ENCODE data around the gene APOM.

Gene APOM

DNA sequence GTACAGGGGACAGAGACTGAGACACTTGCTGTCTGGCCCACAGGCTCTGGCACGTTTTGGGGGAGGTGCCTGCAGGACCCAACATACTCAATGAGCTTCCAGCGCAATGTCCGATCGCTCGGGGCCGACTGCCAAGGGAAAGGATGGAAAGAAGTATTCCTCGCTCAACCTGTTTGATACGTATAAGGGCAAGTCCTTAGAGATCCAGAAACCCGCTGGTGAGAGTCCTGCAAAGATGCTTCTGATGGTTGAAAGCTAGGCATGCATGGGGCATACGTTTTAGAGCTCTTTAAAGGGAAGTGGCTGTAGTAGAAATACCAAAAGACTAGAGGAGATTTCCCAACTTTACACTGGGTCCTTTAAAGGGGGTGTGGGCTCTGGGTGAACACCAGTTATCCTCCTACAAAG lies 33.0 kb upstream of the APOM start:
- H3K27ac ChIP-seq (ENCODE audit: low read depth, low read length), result no peak overlapping the region
- TF ChIP-seq EZH2phosphoT487 (IDR thresholded peaks at IDR 0.05; ENCODE audit: borderline replicate concordance, low read length), result no peak
- TF ChIP-seq, protein P1, sequence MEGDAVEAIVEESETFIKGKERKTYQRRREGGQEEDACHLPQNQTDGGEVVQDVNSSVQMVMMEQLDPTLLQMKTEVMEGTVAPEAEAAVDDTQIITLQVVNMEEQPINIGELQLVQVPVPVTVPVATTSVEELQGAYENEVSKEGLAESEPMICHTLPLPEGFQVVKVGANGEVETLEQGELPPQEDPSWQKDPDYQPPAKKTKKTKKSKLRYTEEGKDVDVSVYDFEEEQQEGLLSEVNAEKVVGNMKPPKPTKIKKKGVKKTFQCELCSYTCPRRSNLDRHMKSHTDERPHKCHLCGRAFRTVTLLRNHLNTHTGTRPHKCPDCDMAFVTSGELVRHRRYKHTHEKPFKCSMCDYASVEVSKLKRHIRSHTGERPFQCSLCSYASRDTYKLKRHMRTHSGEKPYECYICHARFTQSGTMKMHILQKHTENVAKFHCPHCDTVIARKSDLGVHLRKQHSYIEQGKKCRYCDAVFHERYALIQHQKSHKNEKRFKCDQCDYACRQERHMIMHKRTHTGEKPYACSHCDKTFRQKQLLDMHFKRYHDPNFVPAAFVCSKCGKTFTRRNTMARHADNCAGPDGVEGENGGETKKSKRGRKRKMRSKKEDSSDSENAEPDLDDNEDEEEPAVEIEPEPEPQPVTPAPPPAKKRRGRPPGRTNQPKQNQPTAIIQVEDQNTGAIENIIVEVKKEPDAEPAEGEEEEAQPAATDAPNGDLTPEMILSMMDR (IDR thresholded peaks at IDR 0.05; ENCODE audit: low read depth, low read length, poor library complexity, severe bottlenecking), result no peak
- H4K20me1 ChIP-seq (ENCODE audit: control insufficient read depth, insufficient read depth, low read depth, low read length), result peaks cover 14% of the 10 kb centered on the region
- no peaks in the 10 kb centered on the region for H3K27me3 ChIP-seq (ENCODE audit: control insufficient read depth, low read length)
- H3K79me2 ChIP-seq (ENCODE audit: control insufficient read depth, low read length), result peaks cover 64% of the 10 kb centered on the region
- H3K9me3 ChIP-seq (ENCODE audit: control insufficient read depth, insufficient read depth, low read length), result no peaks in the 10 kb centered on the region
- peaks cover 8% of the 10 kb centered on the region for H3F3A ChIP-seq (ENCODE audit: control insufficient read depth, insufficient read depth)
- H3K4me2 ChIP-seq (ENCODE audit: low read length), result peak overlapping the region; percentile 90
- peak overlapping the region; percentile 93 for H3K4me3 ChIP-seq (ENCODE audit: low read length)
- H3K4me1 ChIP-seq (ENCODE audit: control insufficient read depth, low read length), result peaks cover 20% of the 10 kb centered on the region
- peaks cover 70% of the 10 kb centered on the region for H3K36me3 ChIP-seq (ENCODE audit: control insufficient read depth, low read length)
- no peaks in the 10 kb centered on the region for H3K9me2 ChIP-seq (replicated peaks; ENCODE audit: control insufficient read depth, low read length)

DNA sequence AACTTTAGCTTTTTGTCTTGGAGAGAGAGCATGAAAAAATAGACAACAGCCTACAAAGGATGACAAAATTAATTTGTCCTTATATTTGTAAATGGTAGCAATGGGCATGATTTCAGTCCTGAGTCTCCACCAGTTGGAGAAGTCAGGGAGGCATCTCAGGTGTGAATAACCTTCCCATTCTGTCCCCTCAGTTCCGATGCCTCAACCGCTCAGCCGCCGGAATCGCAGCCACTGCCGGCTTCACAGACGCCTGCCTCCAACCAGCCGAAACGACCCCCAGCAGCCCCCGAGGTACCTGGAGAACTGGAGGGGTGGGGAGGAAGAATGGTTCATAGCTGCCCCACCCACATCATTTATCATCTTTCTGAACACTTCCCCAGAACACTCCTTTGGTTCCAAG lies 31.6 kb upstream of the APOM start:
- Histone ChIP-seq H3K27ac (ENCODE audit: low read depth, low read length) (no peak overlapping the region), H3K79me2 (ENCODE audit: control insufficient read depth, low read length) (peaks cover 75% of the 10 kb centered on the region), H3K4me3 (ENCODE audit: low read length) (no peak overlapping the region), H3F3A (ENCODE audit: control insufficient read depth, insufficient read depth) (peaks cover 4% of the 10 kb centered on the region), H3K4me2 (ENCODE audit: low read length) (no peak overlapping the region), H3K9me2 (replicated peaks; ENCODE audit: control insufficient read depth, low read length) (no peaks in the 10 kb centered on the region), H3K27me3 (ENCODE audit: control insufficient read depth, low read length) (no peaks in the 10 kb centered on the region), H3K9me3 (ENCODE audit: control insufficient read depth, insufficient read depth, low read length) (no peaks in the 10 kb centered on the region), H3K4me1 (ENCODE audit: control insufficient read depth, low read length) (peaks cover 20% of the 10 kb centered on the region), H4K20me1 (ENCODE audit: control insufficient read depth, insufficient read depth, low read depth, low read length) (peaks cover 14% of the 10 kb centered on the region), H3K36me3 (ENCODE audit: control insufficient read depth, low read length) (peaks cover 84% of the 10 kb centered on the region)
- TF ChIP-seq, protein P1 (IDR thresholded peaks at IDR 0.05; ENCODE audit: low read depth, low read length, poor library complexity, severe bottlenecking), result no peak
- no peak for TF ChIP-seq EZH2phosphoT487 (IDR thresholded peaks at IDR 0.05; ENCODE audit: borderline replicate concordance, low read length)

DNA sequence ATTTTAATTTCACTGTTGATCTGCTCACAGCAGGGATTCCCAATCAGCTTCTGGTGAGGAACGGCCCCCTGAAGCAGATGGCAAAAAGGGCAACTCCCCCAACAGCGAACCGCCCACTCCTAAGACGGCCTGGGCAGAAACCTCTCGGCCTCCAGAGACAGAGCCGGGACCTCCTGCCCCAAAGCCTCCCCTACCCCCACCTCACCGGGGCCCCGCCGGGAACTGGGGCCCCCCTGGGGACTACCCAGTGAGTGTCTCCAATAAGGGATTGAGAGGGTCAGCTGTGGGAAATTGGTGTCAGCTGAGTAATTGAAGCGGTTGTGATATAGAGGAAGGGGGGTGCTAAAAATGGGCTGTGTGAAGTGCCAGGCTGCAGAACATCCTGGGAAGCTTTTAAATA lies 28.7 kb upstream of the APOM start:
- TF ChIP-seq, protein P1 (IDR thresholded peaks at IDR 0.05; ENCODE audit: low read depth, low read length, poor library complexity, severe bottlenecking), result no peak
- TF ChIP-seq EZH2phosphoT487 (IDR thresholded peaks at IDR 0.05; ENCODE audit: borderline replicate concordance, low read length), result no peak
- Histone ChIP-seq H4K20me1 (ENCODE audit: control insufficient read depth, insufficient read depth, low read depth, low read length) (peaks cover 10% of the 10 kb centered on the region), H3K4me2 (ENCODE audit: low read length) (no peak overlapping the region), H3K9me2 (replicated peaks; ENCODE audit: control insufficient read depth, low read length) (no peaks in the 10 kb centered on the region), H3K4me3 (ENCODE audit: low read length) (no peak overlapping the region), H3K4me1 (ENCODE audit: control insufficient read depth, low read length) (peaks cover 10% of the 10 kb centered on the region), H3K27me3 (ENCODE audit: control insufficient read depth, low read length) (no peaks in the 10 kb centered on the region), H3K36me3 (ENCODE audit: control insufficient read depth, low read length) (peaks cover 100% of the 10 kb centered on the region), H3K79me2 (ENCODE audit: control insufficient read depth, low read length) (peaks cover 69% of the 10 kb centered on the region), H3K27ac (ENCODE audit: low read depth, low read length) (no peak overlapping the region), H3F3A (ENCODE audit: control insufficient read depth, insufficient read depth) (no peaks in the 10 kb centered on the region), H3K9me3 (ENCODE audit: control insufficient read depth, insufficient read depth, low read length) (no peaks in the 10 kb centered on the region)

Measured in DOHH2 (cell line).